Stimulated activated CD4-positive, alpha-beta T cell treated with anti-CD3 and anti-CD28 coated beads, Interleukin-12 subunit alpha, Interleukin-12 subunit beta, amount 100 ng/mL, for 48 hours (primary cell): ENCODE data around the gene QRICH1.

Source experiments
- DNase-seq, 3 donors: peaks; one replicate each; pipeline ENCODE4 v3.0.0-alpha.2; 2020; ENCODE audit warnings: low read depth in 2 of 3, low spot score in 1 of 3

Gene QRICH1

DNA sequence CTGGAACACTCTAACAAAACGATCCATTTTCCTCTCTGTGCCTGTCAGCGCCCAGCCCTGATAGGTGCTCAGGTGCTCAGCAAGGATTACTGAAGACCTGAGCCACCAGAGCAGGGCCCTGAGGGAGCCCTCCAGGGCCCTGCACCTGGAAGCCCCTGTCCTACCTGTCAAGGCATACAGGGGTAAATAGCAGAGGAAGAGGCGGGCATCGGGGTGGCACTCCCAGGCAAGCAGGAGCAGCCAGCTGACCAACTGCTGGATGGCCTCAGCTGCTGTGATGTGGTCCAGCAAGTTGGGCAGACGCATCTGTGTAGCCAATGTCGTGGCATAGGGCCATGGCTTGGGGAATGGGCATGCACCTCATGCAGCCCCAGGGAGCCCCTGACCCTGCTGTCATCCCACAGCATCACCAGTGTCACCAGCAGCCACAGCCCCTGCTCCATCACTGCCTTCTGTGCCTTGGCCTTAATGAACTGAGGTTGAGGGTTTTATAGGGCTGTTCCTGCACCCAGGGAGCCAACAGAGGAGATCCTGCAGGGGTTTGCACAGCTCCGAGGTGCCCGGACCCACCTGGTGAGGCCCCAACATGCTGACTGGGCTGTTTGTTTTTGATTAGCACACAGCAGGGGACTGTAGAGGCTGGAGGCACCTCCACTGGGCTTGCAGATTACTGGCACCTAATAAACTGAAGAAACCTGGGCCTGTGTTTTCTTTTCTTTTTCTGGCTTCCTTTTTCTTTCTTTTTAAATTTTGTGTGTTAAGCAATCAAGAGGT, 94.6 kb downstream of the QRICH1 start:
- DNase-seq: no peak

DNA sequence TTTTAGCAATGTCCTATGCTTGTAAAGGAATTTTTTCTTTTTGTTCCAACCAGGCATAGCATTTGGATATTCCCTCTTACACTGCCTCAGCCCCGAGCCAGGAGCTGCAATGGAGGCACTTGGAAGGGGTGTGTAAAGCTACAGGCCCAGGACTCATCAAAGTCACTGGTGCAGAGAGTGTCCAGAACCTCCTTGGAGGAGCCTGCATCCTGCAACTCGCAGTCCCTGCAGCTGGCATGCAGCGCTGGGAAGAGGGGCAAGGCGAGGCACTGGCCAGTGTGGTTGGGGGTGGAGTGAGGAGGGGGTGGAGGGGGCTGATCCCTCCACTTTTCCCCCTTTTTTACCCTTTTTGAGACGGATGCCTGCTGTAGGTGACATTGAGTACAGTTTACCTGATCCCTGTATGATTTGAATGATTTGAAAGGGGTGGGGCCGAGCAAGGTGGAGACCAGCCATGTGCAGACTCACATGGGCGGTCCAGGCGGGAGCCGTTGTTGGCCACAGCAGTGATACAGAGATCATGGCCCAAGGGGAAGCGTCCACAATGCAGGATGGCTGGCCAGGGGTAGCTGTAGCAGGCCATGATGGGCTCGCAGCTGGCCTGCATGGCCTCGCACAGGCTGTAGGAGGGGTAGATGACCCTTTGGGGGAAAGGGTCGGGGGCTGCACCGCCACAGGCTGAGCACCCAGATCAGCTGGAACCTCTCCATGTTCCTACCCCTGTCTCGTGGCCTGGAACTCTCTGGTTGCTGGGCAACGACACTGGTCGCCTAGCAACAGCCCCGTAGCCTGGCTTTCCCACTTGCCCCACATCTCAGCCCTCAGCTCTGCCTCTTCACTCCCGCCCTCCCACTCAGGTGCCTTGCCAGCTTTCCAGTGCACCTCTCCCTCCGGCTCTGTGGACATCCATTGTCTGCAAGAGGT, 95.9 kb downstream of the QRICH1 start:
- DNase-seq: no peak

DNA sequence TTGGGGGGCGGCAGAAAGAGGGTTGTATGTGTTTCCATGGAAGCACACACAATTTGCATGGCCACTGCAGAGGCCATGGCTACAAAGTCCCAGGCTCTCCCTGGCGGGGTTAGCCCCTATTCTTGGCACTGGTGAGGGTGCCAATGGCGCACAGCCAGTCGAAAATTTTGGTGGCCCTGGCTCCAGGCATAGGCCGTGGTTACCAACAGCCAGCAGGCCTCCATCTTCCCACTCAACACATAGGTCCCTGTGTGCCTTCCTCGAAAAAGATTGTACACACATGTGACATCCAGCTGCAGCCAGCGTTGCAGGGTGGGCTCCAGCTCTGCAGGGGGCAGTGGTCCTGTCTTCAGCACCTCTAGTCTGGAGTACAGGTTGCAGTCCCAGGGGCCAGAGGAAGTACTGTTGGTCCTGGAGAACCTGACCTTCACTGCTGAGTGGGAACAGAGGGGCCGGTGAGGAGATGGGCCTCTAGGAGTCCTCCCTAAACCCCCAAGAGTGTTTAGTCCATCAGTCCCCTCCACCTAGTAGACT, 96.7 kb downstream of the QRICH1 start:
- no peak for DNase-seq

DNA sequence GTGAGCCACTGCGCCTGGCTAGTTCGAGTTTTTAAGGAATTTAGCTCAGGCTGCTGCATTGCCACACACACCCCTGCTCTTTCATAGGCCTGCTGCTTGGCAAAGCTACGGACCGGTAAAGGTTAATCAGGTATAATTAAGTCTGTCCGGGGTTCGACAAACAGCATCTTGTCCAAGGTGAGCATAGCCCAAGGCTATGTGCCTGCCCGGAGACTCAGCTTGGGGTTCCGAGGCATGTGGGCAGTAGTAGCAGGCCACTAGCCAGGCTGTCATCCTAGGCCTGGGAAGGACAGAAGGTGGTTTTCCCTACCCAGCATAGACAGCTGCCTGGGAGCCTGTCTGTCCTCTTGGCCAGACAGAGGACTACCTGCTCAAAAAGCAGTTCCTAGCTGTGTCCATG, 97.2 kb downstream of the QRICH1 start:
- no peak for DNase-seq

DNA sequence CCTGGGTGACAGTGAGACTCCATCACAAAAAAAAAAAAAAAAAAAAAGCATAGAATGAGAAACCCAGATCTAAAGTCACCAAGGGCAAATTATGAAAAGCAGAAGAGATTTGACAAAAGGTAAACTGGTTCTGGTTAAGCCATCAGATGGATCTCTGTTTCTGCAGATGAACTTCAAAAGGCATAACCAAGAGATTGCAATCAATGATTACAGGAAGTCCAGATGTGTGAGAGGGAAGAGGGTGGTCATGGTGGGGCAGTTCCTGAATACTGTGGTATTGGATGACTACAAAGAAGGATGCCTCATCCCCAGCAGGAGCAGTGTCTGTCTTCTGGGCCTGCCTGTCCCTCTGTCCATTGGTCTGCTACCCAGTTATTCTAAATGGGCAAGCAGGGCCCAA, 100.0 kb downstream of the QRICH1 start:
- DNase-seq: no peak

DNA sequence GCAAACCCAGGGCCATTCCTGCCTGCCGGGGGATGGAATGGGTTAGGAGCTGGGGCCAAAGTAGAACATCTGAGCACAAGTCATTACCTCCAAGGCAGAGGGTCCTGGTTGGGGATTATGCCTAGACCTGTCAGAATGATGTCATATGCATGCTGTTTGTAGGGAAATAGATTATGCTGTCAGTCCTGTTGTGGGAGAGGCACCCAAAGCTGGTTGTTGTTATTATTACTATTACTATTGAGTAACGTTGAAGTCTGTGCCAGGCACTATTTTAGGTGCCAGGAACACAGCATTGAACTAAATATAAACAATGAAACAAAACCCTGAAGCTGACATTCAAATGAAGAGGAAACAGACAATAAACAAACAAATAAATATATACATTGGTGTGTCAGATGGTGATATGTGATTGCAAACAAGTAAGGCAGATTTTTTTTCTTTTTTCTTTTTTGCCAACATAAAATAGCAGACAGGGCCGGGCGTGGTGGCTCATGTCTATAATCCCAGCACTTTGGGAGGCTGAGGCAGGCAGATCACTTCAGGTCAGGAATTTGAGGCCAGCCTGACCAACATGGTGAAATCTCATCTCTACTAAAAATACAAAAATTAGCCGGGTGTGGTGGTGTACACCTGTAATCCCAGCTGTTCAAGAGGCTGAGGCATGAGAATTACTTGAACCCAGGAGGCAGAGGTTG, 101.9 kb downstream of the QRICH1 start:
- DNase-seq: no peak

DNA sequence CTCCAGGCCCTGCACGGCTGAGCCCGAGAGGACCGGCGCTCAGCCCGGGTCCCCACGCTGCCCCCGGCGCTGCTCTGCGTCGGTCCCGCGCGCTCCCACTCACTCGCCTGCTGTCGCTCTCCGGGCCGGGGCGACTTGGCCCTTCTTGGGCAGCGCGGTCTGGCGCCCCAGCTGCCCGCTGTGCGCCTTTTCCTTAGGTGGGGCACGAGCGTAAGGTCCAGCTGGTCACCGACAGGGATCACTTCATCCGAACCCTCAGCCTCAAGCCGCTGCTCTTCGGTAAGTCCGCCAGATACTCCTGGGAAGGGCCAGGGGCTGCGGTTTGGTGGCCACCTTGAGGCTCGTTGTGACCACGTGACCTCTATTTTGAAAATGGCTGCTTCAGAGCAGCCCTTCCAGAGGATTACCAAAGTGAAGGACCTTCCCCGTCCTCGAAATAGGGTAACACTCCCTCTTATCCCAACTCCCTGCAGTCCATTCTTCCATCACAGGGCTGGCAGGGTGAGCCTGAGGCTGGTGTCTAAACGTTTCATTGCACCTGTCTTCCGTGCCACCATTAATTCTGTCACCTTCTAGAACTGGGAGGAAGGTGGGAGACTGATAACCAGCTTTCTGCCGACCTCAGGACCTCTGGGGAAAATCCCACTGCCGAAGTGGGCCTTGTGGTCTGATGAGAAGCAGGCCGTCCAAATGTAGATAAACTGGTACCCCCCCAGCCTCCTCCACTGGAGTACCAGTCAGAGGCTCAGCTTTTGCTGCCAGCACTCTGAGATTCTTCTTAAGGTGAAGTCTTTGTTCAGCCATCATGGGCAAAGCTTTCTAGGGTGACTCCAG, 103.0 kb downstream of the QRICH1 start:
- DNase-seq: no peak

DNA sequence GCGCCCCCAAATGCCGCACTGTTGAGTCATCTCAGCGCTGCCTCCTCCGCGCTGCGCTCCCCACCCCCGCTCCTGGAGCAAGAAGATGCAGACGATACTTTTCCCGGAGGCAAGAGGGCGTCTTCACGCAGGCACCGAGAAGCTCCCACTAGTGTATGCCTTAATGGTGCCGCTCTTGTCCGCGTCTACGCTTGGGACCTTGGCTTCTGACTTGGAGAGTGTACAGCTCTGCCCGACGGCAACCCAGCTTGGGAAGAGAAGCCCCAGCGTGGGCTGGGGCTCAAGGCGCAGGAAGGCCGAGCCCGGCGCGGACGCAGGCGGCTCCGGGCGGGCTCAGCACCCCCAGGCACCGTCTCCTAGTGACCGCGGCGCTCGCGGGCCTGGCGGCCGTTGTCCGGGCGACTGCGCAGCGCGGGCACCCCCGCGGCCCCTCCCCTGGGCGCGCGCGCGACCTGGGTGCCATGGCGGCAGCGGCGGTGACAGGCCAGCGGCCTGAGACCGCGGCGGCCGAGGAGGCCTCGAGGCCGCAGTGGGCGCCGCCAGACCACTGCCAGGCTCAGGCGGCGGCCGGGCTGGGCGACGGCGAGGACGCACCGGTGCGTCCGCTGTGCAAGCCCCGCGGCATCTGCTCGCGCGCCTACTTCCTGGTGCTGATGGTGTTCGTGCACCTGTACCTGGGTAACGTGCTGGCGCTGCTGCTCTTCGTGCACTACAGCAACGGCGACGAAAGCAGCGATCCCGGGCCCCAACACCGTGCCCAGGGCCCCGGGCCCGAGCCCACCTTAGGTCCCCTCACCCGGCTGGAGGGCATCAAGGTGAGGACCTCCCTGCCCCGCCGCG, 103.9 kb downstream of the QRICH1 start, which contains the start of gene P4HTM:
Gene P4HTM (plus strand): TSS at position 446 of the 840 bp plus-strand sequence. CDS start 16 bp downstream, at position 462.
- peak; percentile 64 to 78 (median 67) for DNase-seq

DNA sequence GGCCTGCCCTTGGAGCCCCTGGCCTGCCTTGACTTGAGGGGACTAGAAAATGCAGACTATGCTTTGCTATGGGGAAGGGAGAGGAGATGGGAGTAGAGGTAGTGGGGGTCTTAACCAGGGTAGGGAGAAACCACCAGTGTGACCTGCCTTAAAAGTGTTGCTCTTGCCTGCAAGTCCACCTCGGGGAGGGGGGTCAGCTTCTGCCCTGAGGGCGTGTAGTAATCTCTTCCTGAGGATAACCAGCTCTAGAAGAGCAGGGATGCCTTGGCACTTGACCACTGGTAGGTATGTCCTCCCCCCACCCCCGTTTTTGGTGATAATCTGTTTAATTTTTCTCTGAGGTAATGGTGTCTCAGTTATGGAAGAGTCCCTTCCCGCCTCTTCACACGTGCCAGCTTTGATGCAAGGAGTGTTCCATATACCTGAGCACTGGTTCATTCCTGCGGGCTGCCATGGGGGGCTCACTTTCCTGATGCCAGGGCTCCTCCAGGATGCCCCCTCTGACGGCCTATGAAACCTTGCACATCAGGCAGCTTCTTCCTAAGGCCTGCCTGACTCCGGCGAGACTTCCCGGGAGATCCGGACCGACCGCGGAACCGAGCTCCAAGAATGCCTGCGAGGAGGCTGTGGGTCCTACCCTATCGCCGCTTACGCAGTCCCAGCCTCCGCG, 104.6 kb downstream of the QRICH1 start:
- DNase-seq: no peak

DNA sequence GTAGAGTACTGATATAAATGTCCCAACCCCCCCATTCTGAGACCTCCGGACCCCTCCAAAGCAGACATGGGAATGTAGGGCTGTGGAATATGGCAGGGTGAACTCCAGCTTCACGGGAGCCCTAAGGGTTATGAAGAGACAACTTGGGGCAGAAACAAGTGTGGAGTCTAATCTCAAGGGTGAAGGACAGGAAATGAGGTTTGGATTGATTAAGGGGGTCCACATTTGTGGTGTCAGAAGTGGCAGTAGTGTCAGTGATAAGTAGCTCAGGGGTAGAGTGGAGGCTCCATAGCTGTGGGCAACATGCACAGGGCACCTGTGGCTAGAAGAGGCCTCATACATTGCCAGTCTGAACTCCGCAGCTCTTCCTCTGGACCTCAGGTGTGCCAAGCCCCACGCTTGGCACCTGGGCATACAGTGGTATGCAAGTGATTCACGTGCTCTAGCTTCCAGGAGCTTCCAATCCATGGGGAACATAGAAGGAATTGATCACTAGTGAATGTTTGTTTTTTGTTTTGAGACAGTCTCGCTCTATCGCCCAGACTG, 108.0 kb downstream of the QRICH1 start:
- no peak for DNase-seq

DNA sequence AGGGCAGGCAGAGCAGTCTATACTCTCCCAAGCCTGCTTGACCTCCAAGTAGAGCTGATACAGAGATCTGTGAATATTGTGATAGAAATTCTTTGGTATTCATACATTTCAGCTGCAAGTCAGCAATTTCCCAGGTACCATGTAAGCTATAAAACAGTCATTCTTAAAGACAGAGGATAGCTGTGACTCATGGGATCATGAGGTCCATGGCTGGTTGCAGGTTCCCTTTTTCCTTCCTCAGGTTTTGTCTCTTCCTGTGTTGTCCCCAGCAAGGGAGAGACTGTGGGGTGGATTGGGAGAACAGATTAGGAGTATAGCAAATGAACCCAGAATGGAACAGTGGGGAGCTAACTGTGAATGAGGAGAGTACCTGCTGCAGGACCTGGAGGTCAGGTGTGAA, 109.2 kb downstream of the QRICH1 start:
- DNase-seq: no peak

DNA sequence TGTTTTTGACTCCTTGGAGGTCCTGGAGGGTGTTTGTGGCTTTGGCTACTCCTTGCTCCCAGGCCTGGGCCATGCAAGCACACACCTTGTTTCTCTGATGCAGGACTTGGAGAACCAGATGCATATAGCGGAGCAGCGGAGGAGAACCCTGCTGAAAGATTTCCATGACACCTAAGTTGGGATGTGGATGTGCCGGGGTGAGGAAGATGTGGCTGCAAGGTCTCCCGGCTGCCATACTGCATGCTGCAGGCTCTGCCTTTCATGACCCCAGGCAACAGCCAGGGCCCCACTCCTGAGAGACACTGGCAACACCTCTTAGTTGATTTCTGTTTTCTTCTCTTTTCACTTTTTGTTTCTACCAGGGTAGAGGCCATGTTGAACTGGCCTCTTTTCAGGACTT, 110.8 kb downstream of the QRICH1 start:
- DNase-seq: no peak

DNA sequence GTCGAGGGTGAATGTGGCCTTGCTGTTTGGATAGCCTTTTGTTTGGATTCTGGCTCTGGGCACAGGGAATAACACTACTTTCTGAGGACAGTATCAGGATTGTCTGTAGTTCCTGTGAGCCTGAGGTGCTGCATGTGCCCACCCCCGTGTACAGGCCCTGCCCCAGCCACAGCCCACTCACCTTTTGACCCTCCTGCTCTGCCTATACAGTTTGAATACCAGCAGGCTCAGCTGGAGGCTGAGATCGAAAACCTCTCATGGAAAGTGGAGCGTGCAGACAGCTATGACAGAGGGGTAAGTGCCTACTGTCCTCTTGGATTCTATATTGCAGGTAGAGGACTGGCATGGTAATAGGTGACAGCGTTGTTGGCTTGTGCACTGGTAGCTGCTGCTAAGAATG, 111.2 kb downstream of the QRICH1 start:
- DNase-seq: no peak

DNA sequence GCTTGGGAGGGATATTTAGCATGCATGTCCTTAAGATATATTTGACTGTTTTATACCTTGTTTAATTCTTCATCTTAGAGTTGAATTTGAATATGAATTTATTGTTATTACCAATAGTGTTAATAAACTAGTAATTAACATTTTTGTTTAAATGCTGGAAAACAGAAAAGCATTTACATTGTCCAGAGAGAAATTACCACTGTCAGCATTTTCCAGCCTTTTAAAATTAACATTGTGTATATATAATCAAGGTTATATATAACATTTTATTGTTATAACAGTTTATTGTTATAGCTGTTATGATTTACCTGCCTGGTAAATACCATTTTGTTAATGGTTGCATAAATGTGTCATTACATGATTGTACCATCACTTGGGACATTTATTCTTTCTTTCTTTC, 111.9 kb downstream of the QRICH1 start:
- no peak for DNase-seq

DNA sequence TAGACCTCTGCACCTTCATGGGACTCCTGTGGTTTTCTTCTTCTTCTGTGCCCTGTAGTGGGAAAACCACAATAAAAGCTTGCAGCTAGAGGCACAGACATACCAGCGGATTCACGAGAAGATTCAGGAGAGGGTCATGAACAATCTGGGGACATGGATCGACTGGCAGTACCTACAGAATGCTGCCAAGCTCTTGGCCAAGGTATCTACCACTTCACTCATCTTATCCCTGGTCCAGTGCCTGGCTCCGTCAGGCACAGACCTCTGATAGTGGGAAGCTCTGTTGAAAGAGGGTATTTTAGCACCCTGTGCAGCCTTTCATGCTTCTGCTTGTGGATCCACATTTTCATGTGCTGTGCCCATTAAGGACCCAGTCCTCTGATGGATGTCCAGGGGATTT, 113.6 kb downstream of the QRICH1 start:
- DNase-seq: no peak
